ENCODE results near the gene SLC12A7.

DNA sequence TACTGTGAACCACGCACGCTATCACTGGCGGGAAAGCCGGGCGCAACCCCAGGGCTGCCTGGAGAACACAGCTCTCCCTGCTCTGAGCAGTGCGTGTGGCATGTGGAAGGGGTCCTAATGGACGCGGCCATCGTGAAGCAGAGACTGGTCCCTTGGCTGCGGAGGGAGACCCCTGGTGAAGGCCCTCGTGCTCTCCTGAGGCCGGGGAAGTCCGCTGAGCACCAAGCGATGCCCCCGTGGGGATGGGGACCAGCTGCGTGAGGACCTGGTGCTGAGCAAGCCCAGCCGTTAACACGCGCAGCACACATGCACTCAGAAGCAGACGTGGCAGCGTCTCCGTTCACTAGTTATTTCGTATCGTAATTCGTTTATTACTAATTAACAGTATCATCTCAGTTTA, 24.4 kb downstream of the SLC12A7 start:
- TF ChIP-seq, protein P1, sequence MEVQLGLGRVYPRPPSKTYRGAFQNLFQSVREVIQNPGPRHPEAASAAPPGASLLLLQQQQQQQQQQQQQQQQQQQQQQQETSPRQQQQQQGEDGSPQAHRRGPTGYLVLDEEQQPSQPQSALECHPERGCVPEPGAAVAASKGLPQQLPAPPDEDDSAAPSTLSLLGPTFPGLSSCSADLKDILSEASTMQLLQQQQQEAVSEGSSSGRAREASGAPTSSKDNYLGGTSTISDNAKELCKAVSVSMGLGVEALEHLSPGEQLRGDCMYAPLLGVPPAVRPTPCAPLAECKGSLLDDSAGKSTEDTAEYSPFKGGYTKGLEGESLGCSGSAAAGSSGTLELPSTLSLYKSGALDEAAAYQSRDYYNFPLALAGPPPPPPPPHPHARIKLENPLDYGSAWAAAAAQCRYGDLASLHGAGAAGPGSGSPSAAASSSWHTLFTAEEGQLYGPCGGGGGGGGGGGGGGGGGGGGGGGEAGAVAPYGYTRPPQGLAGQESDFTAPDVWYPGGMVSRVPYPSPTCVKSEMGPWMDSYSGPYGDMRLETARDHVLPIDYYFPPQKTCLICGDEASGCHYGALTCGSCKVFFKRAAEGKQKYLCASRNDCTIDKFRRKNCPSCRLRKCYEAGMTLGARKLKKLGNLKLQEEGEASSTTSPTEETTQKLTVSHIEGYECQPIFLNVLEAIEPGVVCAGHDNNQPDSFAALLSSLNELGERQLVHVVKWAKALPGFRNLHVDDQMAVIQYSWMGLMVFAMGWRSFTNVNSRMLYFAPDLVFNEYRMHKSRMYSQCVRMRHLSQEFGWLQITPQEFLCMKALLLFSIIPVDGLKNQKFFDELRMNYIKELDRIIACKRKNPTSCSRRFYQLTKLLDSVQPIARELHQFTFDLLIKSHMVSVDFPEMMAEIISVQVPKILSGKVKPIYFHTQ (CRISPR knock-in tag; IDR thresholded peaks at IDR 0.05) = no peak
- TF ChIP-seq, protein P2, sequence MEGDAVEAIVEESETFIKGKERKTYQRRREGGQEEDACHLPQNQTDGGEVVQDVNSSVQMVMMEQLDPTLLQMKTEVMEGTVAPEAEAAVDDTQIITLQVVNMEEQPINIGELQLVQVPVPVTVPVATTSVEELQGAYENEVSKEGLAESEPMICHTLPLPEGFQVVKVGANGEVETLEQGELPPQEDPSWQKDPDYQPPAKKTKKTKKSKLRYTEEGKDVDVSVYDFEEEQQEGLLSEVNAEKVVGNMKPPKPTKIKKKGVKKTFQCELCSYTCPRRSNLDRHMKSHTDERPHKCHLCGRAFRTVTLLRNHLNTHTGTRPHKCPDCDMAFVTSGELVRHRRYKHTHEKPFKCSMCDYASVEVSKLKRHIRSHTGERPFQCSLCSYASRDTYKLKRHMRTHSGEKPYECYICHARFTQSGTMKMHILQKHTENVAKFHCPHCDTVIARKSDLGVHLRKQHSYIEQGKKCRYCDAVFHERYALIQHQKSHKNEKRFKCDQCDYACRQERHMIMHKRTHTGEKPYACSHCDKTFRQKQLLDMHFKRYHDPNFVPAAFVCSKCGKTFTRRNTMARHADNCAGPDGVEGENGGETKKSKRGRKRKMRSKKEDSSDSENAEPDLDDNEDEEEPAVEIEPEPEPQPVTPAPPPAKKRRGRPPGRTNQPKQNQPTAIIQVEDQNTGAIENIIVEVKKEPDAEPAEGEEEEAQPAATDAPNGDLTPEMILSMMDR (IDR thresholded peaks at IDR 0.05) = no peak
- no peak for TF ChIP-seq ZNF232 (CRISPR knock-in tag; IDR thresholded peaks at IDR 0.05)
- TF ChIP-seq ZNF121 (CRISPR knock-in tag; IDR thresholded peaks at IDR 0.05) = no peak
- TF ChIP-seq, protein P3, sequence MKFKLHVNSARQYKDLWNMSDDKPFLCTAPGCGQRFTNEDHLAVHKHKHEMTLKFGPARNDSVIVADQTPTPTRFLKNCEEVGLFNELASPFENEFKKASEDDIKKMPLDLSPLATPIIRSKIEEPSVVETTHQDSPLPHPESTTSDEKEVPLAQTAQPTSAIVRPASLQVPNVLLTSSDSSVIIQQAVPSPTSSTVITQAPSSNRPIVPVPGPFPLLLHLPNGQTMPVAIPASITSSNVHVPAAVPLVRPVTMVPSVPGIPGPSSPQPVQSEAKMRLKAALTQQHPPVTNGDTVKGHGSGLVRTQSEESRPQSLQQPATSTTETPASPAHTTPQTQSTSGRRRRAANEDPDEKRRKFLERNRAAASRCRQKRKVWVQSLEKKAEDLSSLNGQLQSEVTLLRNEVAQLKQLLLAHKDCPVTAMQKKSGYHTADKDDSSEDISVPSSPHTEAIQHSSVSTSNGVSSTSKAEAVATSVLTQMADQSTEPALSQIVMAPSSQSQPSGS (CRISPR knock-in tag; IDR thresholded peaks at IDR 0.05; ENCODE audit: borderline replicate concordance, low read depth) = no peak
- TF ChIP-seq, protein P4, sequence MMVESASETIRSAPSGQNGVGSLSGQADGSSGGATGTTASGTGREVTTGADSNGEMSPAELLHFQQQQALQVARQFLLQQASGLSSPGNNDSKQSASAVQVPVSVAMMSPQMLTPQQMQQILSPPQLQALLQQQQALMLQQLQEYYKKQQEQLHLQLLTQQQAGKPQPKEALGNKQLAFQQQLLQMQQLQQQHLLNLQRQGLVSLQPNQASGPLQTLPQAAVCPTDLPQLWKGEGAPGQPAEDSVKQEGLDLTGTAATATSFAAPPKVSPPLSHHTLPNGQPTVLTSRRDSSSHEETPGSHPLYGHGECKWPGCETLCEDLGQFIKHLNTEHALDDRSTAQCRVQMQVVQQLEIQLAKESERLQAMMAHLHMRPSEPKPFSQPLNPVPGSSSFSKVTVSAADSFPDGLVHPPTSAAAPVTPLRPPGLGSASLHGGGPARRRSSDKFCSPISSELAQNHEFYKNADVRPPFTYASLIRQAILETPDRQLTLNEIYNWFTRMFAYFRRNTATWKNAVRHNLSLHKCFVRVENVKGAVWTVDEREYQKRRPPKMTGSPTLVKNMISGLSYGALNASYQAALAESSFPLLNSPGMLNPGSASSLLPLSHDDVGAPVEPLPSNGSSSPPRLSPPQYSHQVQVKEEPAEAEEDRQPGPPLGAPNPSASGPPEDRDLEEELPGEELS (CRISPR knock-in tag; IDR thresholded peaks at IDR 0.05) = no peak
